ENCODE results near the gene PLXNA3.
A peak's percentile ranks its signal among the peaks of the same experiment; 100 is the strongest.

The PLXNA3 gene

DNA sequence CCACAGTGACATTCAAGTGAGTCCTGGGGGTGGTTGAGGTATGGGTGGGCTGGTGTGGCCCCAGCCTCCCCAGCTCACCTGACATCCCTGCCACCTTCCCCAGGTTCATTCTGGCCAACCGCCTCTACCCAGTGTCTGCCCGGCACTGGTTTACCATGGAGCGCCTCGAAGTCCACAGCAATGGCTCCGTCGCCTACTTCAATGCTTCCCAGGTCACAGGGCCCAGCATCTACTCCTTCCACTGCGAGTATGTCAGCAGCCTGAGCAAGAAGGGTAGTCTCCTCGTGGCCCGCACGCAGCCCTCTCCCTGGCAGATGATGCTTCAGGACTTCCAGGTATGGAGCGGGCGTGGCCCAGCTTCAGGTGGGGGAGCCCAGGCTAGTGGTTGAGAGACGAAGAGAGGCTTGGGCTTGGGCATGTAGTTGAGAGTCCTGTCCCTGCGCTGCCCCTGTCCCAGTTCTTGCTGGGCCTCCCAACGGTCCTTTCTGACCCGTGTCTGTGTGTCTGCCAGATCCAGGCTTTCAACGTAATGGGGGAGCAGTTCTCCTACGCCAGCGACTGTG lies 22.8 kb upstream of the PLXNA3 start:
- no peak for DNase-seq

GRCh38 chrX:154436374-154436982 lies 21.6 kb upstream of the PLXNA3 start:
- DNase-seq: peak; percentile 59

- peak; percentile 65 for DNase-seq
Measured at GRCh38 chrX:154436983-154437752, 20.9 kb upstream of the PLXNA3 start, which contains the start of gene GDI1. GDI1 (plus strand) TSS chrX:154437154; CDS start chrX:154437255, 101 bp downstream.

- DNase-seq: no peak
Measured at GRCh38 chrX:154437971-154438893, 19.8 kb upstream of the PLXNA3 start.

- no peak for DNase-seq
Measured at GRCh38 chrX:154439841-154440240, 18.2 kb upstream of the PLXNA3 start.

GRCh38 chrX:154440623-154441357 lies 17.3 kb upstream of the PLXNA3 start:
- DNase-seq: no peak

DNA sequence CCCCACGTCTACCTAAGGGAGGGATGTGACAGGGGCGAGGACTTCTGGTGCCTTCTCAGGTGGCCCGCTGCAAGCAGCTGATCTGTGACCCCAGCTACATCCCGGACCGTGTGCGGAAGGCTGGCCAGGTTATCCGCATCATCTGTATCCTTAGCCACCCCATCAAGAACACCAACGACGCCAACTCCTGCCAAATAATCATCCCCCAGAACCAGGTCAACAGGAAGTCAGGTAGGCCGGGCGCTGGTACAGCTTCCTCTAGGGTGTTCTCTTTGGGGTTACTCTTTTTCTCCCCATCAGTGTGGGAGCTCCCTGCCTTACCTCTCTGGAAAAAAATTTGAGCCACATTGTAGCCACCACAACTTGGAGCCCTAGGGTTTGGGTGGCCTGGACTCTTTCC lies 16.5 kb upstream of the PLXNA3 start:
- no peak for DNase-seq

DNA sequence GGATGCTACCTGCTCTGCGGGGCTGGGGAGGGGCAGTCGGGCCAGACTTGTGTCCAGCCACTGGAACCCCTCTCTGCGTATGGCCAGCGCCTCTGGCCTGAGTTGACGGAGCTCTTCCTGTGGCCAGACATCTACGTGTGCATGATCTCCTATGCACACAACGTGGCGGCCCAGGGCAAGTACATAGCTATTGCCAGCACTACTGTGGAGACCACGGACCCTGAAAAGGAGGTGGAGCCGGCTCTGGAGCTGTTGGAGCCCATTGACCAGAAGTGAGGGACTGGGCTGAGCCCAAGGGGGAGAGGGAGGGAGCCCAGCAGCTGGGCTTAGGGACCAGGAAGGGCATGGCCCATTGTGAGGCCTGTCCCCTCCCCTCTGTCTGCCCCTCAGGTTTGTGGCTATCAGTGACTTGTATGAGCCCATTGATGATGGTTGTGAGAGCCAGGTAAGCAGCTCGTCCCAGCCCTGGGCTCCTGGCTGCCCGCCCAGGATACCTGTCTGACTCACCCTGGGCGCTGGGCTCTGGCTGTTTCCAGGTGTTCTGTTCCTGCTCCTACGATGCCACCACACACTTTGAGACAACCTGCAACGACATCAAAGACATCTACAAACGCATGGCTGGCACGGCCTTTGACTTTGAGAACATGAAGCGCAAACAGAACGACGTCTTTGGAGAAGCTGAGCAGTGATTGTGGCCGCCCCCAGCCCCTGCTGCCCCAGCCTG lies 15.9 kb upstream of the PLXNA3 start:
- DNase-seq: no peak

- no peak for DNase-seq
Measured at GRCh38 chrX:154443479-154443910, 14.6 kb upstream of the PLXNA3 start.

DNA sequence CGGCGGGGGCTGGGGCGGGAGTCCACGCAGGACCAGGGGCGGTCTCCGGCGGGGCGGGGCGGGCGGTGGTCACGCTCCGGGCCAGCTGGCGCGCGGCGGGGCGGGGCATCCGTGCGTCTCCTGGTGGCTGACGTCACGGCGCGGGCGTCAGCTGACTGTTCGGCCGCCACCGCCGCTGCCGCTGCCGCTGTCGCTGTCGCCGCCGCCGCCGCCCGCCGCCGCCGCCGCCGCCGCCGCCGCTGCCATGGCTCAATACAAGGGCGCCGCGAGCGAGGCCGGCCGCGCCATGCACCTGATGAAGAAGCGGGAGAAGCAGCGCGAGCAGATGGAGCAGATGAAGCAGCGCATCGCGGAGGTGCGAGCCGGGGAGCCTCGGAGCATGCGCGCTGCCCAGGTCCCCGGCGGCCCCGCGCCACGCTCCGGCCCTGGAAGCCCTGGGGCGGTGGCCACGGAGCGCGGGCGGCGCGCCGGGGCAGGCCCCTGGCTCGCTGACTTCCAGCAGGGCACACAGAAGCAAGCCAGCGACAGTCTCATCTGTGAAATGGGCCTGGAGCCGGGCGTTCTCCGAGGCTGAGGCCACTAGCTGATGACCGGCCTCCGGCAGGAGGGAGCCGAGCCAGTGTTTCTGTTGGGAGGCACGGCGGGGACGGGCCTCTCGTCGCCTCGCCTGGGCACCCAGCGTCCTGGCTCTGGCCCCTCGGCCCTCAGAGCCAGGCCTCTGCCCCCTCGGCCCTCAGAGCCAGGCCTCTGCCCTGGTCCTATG lies 13.9 kb upstream of the PLXNA3 start, which contains the start of gene FAM50A:
Gene FAM50A (plus strand): TSS at position 150 of the 763 bp plus-strand sequence. CDS start 95 bp downstream, at position 245.
- peak; percentile 63 for DNase-seq

DNA sequence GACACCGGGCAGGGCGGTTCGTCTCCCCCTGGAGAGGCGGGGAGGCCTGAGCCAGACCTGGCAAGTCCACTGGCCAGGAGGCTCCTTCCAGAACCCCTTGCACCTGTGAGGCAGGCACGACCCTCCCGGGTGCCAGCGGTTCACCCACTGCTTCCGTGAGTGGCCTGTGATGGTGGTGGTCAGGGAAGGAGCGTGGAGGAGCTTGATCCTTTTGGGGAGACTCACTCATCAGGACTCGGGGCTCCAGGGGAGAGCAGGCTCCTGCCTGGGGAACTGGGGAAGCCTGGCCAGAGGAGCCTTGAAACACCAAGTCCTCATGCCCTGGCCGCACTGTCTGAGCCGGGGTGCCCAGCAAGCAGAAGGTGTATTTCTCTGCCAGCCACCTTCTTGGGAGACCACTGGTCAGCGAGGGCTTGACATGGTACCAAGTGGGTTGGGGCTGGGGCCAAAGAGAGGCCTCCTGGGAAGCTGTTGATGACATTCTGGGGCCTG lies 13.3 kb upstream of the PLXNA3 start:
- DNase-seq: no peak

DNA sequence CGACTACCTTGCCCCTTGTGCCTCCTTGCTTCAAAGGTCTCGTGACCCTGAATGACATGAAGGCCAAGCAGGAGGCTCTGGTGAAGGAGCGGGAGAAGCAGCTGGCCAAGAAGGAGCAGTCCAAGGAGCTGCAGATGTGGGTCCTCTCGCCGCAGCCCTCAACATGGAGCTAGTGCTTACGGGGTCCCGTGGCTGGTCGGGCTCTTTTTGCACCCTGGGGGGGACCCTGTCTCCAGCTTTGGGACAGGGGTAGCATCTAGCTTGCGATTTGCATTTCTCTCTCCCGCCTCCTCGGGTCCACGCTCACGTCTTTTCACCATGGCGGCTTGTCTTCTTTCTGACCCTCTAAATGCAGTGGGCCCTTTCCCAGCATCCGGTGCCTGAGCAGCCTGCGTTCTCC lies 12.3 kb upstream of the PLXNA3 start:
- no peak for DNase-seq

- no peak for DNase-seq
Measured at GRCh38 chrX:154446430-154446829, 11.7 kb upstream of the PLXNA3 start.

DNA sequence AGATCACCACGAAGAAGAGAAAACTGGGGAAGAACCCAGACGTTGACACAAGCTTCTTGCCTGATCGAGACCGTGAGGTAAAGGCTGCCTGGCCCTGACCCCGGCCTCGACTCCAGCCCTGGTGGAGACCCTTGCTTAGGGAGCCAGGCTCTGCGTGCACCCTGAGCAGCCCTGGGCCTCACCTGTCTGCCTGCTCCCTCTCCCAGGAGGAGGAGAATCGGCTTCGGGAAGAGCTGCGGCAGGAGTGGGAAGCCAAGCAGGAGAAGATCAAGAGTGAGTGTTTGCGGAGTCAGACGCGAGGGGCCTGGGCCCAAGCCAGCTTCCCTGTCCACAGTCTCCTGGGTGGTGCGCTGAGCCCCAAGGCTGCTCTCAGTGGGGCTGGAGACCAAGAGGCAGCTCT lies 9.6 kb upstream of the PLXNA3 start:
- no peak for DNase-seq

DNA sequence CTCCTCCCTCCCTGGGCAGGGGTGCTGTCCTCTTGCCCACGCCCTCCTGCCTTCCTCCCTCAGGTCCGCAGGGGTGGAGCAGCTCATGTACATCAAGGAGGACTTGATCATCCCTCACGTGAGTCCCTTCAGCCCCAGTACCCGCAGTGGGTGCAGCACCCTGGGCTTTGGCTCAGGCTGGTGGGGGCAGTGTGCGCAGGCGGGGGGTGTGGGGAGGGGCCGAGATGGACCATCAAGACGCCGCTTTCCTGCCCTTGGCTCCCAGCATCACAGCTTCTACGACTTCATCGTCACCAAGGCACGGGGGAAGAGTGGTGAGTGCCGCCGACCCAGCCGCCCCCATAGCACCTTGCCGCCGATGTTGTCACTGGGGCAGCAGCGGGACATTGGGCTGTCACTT lies 8.5 kb upstream of the PLXNA3 start:
- DNase-seq: no peak

DNA sequence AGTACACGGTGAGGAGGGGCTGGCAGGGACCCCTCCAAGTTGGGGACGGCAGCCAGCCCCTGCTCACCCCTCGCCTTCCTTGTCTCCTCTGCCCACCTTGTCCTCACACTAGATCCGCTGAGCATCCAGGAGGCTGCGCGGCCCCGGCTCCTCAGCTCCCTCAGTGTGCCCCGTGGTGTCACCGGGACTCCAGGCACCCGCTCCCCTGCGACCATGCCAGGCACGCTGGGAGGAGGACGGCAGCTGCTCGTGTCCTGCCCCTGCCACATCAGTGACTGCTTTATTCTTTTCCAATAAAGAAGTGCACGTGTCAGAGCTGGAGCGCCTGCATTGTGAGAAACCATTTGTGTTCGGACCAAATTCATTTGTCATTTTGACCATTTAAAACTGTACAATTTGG lies 7.8 kb upstream of the PLXNA3 start:
- no peak for DNase-seq

DNA sequence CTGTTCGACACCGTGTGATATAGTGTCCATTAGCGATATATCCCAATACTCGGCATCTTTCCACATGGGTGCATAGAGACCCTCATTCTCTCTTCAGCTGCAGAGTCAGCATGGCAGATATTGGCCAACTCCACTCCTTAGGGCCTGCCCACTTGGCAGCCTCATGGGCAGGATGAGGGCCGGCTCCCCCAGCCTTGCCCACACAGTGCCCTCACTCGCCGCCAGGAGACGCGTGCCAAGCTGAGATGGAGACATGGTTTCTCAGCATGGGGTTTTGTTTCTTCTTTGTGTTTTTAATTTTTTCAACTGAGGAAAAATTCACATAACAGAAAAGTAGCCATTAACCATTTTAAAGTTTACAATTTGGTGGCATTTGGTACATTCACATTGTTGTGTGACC lies 5.3 kb upstream of the PLXNA3 start:
- DNase-seq: no peak

DNA sequence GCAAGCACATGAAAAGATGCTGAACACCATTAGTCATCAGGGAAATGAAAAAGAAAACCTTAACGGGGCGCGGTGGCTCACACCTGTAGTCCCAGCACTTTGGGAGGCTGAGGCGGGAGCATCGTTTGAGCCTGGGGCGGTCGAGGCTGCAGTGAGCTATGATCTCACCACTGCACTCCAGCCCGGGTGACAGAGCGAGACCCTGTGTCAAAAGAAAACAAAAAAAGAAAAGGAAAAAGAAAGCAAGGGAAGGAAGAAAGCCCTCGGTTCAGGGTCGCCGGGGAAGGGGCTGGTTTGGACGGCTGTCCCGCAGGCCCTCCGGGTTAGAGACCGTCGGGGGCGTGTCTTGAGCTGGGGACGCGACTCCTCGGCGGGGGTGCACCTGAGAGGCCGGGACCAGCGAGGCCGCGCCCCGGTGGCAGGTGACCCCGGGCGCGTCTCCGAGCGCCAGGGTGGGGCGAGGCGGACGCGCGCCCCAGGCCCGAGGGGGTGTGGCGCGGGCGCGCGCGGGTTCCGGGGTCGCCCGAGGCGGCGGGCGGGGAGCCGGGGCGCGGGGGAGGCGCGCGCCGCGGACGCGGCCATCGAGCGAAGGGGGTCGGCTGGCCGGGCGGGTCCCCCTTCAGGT lies 478 bp upstream of the PLXNA3 start:
- DNase-seq: peak; percentile 31

GRCh38 chrX:154458954-154459778 lies 1.1 kb downstream of the PLXNA3 start:
- no peak for DNase-seq
